Neural progenitor cell (in vitro differentiated cells): ENCODE results near the gene HYCC1.

ENCODE experiments used
- CTCF ChIP-seq: fragments of 200-600 bp; sonication (generic); IDR thresholded peaks from 2 replicates; pipeline ENCODE4 v1.5.1; 2017; ENCODE audit warnings: antibody characterized with exemption, mild to moderate bottlenecking
- EZH2 ChIP-seq: fragments of 200-600 bp; sonication (generic); IDR thresholded peaks from 2 replicates; pipeline ENCODE4 v1.6.1; 2017; ENCODE audit warnings: antibody characterized with exemption, mild to moderate bottlenecking, moderate library complexity

GRCh38 chr7:23001610-23002009, 12.3 kb downstream of the HYCC1 start:
- TF ChIP-seq CTCF: no peak
- TF ChIP-seq EZH2: no peak
